Measurements from ENCODE around the gene MRTFA.

Gene MRTFA

GRCh38 chr22:40397396-40397795, 239.1 kb downstream of the MRTFA start:
- CTCF ChIA-PET: interaction anchor here (0.7 to 2.3 kb wide), 10 partner anchors 9 to 248 kb away, joined by 3 to 7 read pairs (median 3); no protein-coding TSS in a partner anchor
- no peak for DNase-seq (ENCODE audit: extremely low spot score)
- no peak for TF ChIP-seq CTCF (IDR thresholded peaks at IDR 0.05; ENCODE audit: control extremely low read depth, extremely low read depth, low read depth, missing control alignments)
- POLR2A ChIA-PET: no interaction called here

DNA sequence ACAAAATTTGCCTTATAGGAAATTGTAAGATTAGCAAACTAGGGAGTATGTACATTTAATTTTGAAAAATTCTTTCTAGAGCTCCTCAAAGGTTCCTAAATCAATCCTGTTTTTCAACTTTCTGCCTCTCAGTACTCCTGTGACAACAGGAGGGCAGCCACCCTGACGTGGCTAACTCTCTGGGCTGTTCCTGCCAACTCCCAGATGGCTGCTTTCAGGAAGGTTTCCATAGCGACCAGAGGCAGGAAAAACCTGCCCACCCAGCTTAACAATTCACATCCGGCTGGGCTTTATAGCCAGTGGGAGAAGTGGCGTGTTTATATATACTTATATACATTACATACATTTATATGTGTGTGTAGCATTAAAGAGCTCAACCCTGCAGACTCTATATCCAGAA, 239.6 kb downstream of the MRTFA start:
- CTCF ChIA-PET: interaction anchor here (0.7 to 2.3 kb wide), 10 partner anchors 9 to 249 kb away, joined by 3 to 7 read pairs (median 3); no protein-coding TSS in a partner anchor
- TF ChIP-seq CTCF (IDR thresholded peaks at IDR 0.05; ENCODE audit: control extremely low read depth, extremely low read depth, low read depth, missing control alignments): no peak
- POLR2A ChIA-PET: no interaction called here
- no peak for DNase-seq (ENCODE audit: extremely low spot score)

DNA sequence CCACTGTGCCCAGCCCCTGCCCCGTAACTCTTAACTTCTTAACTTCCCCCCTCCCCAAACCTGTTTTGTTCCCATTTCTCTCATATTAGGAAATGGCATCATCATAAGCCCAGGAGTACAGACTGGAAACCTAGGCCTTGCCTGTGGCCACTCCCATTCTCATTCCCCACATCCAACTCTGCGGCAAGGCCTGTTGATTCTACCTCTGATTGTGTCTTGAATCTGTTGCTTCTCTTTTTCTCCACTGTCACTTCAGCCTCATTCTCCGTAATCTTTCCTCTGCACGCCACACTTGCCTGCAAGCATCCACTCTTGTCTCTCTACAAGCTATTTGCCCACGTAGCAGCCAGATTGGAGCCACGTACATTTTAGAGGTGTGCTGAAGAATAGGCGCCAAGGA, 240.9 kb downstream of the MRTFA start:
- no peak for TF ChIP-seq CTCF (IDR thresholded peaks at IDR 0.05; ENCODE audit: control extremely low read depth, extremely low read depth, low read depth, missing control alignments)
- CTCF ChIA-PET: no interaction called here
- POLR2A ChIA-PET: no interaction called here
- DNase-seq (ENCODE audit: extremely low spot score): no peak

GRCh38 chr22:40394607-40395006, 241.9 kb downstream of the MRTFA start:
- no peak for TF ChIP-seq CTCF (IDR thresholded peaks at IDR 0.05; ENCODE audit: control extremely low read depth, extremely low read depth, low read depth, missing control alignments)
- no peak for DNase-seq (ENCODE audit: extremely low spot score)
- CTCF ChIA-PET: interaction anchor here (0.6 to 1.3 kb wide), 4 partner anchors 10 to 76 kb away, joined by 3 to 7 read pairs (median 4); no protein-coding TSS in a partner anchor
- POLR2A ChIA-PET: interaction anchor here (0.5 kb wide), 1 partner anchor 1283 kb away, joined by 3 read pairs; no protein-coding TSS in a partner anchor

GRCh38 chr22:40392618-40393017, 243.9 kb downstream of the MRTFA start:
- DNase-seq (ENCODE audit: extremely low spot score): no peak
- TF ChIP-seq CTCF (IDR thresholded peaks at IDR 0.05; ENCODE audit: control extremely low read depth, extremely low read depth, low read depth, missing control alignments): no peak
- CTCF ChIA-PET: interaction anchor here (0.9 to 1.6 kb wide), 4 partner anchors 10 to 33 kb away, joined by 3 to 4 read pairs (median 3); partner anchors contain the start of gene SGSM3
- POLR2A ChIA-PET: no interaction called here

- ChIA-PET POLR2A (no interaction called here), CTCF (interaction anchor here (0.9 to 1.6 kb wide), 4 partner anchors 10 to 260 kb away, joined by 3 to 5 read pairs (median 3); no protein-coding TSS in a partner anchor)
- DNase-seq (ENCODE audit: extremely low spot score): no peak
- TF ChIP-seq CTCF (IDR thresholded peaks at IDR 0.05; ENCODE audit: control extremely low read depth, extremely low read depth, low read depth, missing control alignments): no peak
Observed at GRCh38 chr22:40391417-40391816, 245.1 kb downstream of the MRTFA start.

Data from GM10248 (cell line).